Stimulated activated naive CD4-positive, alpha-beta T cell treated with Interleukin-2 at 50 U/mL for 16 hours (primary cell): Measurements from ENCODE around the gene PAX1.

Source experiments
- DNase-seq: peaks from one replicate; lab custom pipeline; 2025; lab: John Stamatoyannopoulos, UW

PAX1 gene

DNA sequence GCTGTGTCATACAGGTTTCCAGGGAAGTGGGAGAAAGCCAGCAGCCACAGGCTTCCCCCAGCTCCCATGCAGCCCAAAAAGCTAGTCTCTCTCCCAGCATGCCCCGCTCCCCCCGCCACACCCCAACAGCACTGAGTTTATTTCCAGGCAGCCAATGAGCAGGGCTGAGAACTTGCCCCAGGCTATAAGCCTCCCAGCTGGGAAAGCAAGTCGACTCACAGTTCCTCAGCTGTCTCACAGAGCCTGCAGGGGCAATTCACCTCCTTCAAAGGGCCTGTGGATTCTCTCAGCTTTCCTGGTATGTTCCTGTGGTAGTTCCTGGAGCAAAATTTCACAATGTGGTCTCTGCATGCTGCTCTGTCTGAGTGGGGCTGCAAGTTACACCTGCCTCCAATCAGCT lies 34.2 kb downstream of the PAX1 start:
- no peak for DNase-seq

DNA sequence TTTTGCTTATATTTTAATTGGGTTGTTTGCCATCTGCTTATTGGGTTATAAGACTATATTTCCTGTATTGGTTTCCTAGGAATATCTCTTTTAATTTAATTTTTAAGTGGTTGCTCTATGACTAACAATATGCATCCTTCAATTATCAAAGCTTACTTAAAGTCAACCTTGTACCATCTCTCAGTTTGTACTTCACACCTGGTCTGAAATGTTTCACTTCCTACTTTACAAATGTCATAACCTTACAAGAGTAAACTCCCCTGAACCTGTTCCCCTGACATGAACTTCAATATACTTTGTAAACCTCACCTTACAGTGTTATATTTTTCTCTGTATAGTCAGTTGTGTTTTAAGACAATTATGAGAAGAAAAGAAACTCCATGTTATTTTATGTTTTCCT lies 35.8 kb downstream of the PAX1 start:
- no peak for DNase-seq

DNA sequence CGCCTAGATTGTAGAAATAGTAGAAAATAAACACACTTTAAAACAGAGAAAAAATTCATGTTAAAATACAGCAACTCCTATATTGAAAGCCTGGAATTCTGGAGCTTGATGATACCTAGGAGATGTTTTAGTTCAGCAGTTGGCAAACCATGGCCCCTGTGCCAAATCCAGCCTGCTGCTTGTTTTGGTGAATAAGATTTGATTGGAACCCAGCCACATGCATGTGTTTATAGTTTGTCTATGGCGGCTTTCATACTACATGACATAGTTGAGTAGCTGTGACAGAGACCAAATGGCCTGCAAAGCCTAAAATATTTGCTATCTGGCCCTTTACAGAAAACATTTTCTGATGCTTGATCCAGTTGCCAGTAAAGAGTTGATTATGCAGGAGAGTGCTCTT lies 57.2 kb downstream of the PAX1 start:
- no peak for DNase-seq

DNA sequence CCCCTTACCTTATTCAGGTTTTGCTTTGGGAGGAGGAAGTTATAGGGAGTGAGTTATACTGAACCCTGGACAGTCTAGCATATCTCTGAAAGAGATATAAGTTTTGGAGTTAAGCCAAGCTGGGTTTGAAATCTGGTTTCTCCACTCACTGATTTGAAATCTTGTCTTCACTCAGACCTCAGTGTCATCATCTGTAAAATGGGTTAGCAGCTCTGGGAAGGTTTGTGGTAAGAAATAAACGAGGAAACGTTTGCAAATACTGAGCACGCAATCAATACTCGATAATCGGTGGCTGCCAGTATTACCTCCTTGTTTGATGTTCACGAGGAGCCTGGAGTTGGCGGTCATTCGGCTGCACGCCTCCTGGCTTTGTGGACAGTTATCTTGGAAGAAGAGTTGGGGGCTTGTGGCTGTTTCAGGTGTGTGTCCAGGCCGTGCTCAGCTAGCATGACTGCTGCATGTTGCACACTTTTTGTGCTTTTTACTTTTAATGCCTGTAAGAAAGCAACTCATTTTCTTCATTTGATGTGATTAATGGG lies 61.8 kb downstream of the PAX1 start:
- DNase-seq: no peak

DNA sequence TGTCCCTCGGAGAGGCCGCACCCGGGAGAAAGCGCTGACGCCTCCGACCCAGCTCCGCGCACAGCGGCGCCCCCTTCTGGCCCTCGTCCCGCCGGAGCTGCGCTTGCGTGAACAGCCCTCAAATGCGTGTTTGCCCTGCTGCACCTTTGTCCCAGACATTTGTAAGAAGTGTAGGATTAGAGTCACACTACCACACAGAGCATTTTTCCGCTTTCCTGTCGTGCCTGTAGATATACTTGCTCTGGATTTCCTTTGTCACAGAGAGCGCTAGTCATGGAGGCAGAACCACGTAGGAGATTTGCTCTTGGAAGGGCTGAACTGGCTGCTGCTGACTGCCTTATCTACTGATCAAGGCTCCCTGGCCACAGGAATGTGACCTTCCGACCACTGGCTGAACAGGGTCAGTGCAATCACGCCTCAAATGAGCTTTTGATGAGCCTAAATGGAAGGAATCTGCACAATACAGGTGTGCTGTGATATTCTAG lies 62.3 kb downstream of the PAX1 start:
- DNase-seq: no peak
